SK-N-SH treated with all-trans-retinoic acid at 6 μM for 48 hours (cell line): ENCODE results near the gene CCNY.

Source experiments
- ATAC-seq: fragments of 200-7000 bp; cut with Tn5 transposase; 3 replicates; pipeline ENCODE4 v1.9.1; 2020; ENCODE audit warnings: mild to moderate bottlenecking, moderate library complexity
- BACH2 ChIP-seq: fragments of 250-450 bp; sonication (Bioruptor Pico); IDR thresholded peaks from 2 replicates; pipeline ENCODE4 v1.9.0; 2021; ENCODE audit warnings: mild to moderate bottlenecking, borderline replicate concordance
- CREB5 ChIP-seq: fragments of 250-450 bp; sonication (Bioruptor Pico); IDR thresholded peaks from 2 replicates; pipeline ENCODE4 v1.5.1; 2020; ENCODE audit warnings: low read depth, mild to moderate bottlenecking, moderate library complexity
- CSDC2 ChIP-seq: fragments of 250-450 bp; sonication (Bioruptor Pico); IDR thresholded peaks from 2 replicates; pipeline ENCODE4 v1.5.0; 2020; ENCODE audit warnings: mild to moderate bottlenecking, moderate library complexity
- ESRRG ChIP-seq: fragments of 250-450 bp; sonication (Bioruptor Pico); IDR thresholded peaks from 2 replicates; pipeline ENCODE4 v1.6.1; 2021; ENCODE audit warnings: mild to moderate bottlenecking
- ISL1 ChIP-seq: fragments of 250-450 bp; sonication (Bioruptor Pico); IDR thresholded peaks from 2 replicates; pipeline ENCODE4 v2.1.2; 2022; ENCODE audit warnings: mild to moderate bottlenecking, moderate library complexity
- OSR1 ChIP-seq: fragments of 250-450 bp; sonication (Bioruptor Pico); IDR thresholded peaks from 2 replicates; pipeline ENCODE4 v1.8.0; 2022; ENCODE audit warnings: moderate library complexity, mild to moderate bottlenecking, inconsistent platforms
- PATZ1 ChIP-seq: fragments of 250-450 bp; sonication (Bioruptor Pico); IDR thresholded peaks from 2 replicates; pipeline ENCODE4 v1.8.0; 2020; ENCODE audit warnings: mild to moderate bottlenecking, moderate library complexity, borderline replicate concordance
- POU6F1 ChIP-seq: fragments of 250-450 bp; sonication (Bioruptor Pico); IDR thresholded peaks from 2 replicates; pipeline ENCODE4 v1.8.0; 2021; ENCODE audit warnings: low read depth, mild to moderate bottlenecking, moderate library complexity, borderline replicate concordance
- PPARA ChIP-seq: fragments of 250-450 bp; sonication (Bioruptor Pico); IDR thresholded peaks from 2 replicates; pipeline ENCODE4 v1.5.0; 2020; ENCODE audit warnings: mild to moderate bottlenecking, borderline replicate concordance
- RARB ChIP-seq: fragments of 250-450 bp; sonication (Bioruptor Pico); IDR thresholded peaks from 2 replicates; pipeline ENCODE4 v1.8.0; 2021; ENCODE audit warnings: mild to moderate bottlenecking, moderate library complexity
- SNAI2 ChIP-seq: fragments of 250-450 bp; sonication (Bioruptor Pico); IDR thresholded peaks from 2 replicates; pipeline ENCODE4 v1.5.0; 2020; ENCODE audit warnings: mild to moderate bottlenecking, moderate library complexity
- TOX ChIP-seq: fragments of 250-450 bp; sonication (Bioruptor Pico); IDR thresholded peaks from 2 replicates; pipeline ENCODE4 v1.8.0; 2021; ENCODE audit warnings: mild to moderate bottlenecking, moderate library complexity, borderline replicate concordance
- TSHZ2 ChIP-seq: fragments of 250-450 bp; sonication (Bioruptor Pico); IDR thresholded peaks from 2 replicates; pipeline ENCODE4 v1.5.0; 2020; ENCODE audit warnings: mild to moderate bottlenecking, moderate library complexity
- ZC3H10 ChIP-seq: fragments of 250-450 bp; sonication (Bioruptor Pico); IDR thresholded peaks from 2 replicates; pipeline ENCODE4 v1.5.1; 2021; ENCODE audit warnings: mild to moderate bottlenecking, moderate library complexity
- ZFP3 ChIP-seq: fragments of 250-450 bp; sonication (Bioruptor Pico); IDR thresholded peaks from 2 replicates; pipeline ENCODE4 v1.5.0; 2020; ENCODE audit warnings: mild to moderate bottlenecking, moderate library complexity
- ZNF70 ChIP-seq: fragments of 450-650 bp; formaldehyde crosslinking; IDR thresholded peaks from 2 replicates; pipeline ENCODE4 v1.5.0; 2020; ENCODE audit warnings: mild to moderate bottlenecking, moderate library complexity
- ZNF8 ChIP-seq: fragments of 450-650 bp; formaldehyde crosslinking; IDR thresholded peaks from 2 replicates; pipeline ENCODE4 v1.5.0; 2020; ENCODE audit warnings: mild to moderate bottlenecking, moderate library complexity

CCNY gene

GRCh38 chr10:35507519-35508109 is 171.3 kb downstream of the CCNY start:
- ATAC-seq, result no peak
- TF ChIP-seq PATZ1 (no peak), ZFP3 (CRISPR knock-in tag) (no peak), SNAI2 (CRISPR knock-in tag) (no peak), CREB5 (CRISPR knock-in tag) (no peak), ZNF8 (CRISPR knock-in tag) (no peak), ZNF70 (CRISPR knock-in tag) (no peak)

GRCh38 chr10:35508647-35509046 is 172.3 kb downstream of the CCNY start:
- no peak for ATAC-seq

GRCh38 chr10:35510891-35511290 is 174.6 kb downstream of the CCNY start:
- ATAC-seq, result no peak
- TF ChIP-seq BACH2 (CRISPR knock-in tag) (no peak), RARB (CRISPR knock-in tag) (no peak), TOX (CRISPR knock-in tag) (no peak), ZNF70 (CRISPR knock-in tag) (no peak), CREB5 (CRISPR knock-in tag) (no peak), ESRRG (CRISPR knock-in tag) (no peak), CSDC2 (no peak), ISL1 (CRISPR knock-in tag) (no peak), OSR1 (no peak), ZC3H10 (CRISPR knock-in tag) (no peak), SNAI2 (CRISPR knock-in tag) (no peak), POU6F1 (CRISPR knock-in tag) (no peak)

More at GRCh38 chr10:35508647-35509046, 172.3 kb downstream of the CCNY start:
- no peak for TF ChIP-seq ESRRG (CRISPR knock-in tag)
- no peak for TF ChIP-seq PPARA (CRISPR knock-in tag)
- no peak for TF ChIP-seq ZC3H10 (CRISPR knock-in tag)
- TF ChIP-seq PATZ1, result no peak
- TF ChIP-seq TSHZ2 (CRISPR knock-in tag), result no peak
- no peak for TF ChIP-seq POU6F1 (CRISPR knock-in tag)
- no peak for TF ChIP-seq OSR1
